ENCODE data around the gene CCM2L.

Gene CCM2L

DNA sequence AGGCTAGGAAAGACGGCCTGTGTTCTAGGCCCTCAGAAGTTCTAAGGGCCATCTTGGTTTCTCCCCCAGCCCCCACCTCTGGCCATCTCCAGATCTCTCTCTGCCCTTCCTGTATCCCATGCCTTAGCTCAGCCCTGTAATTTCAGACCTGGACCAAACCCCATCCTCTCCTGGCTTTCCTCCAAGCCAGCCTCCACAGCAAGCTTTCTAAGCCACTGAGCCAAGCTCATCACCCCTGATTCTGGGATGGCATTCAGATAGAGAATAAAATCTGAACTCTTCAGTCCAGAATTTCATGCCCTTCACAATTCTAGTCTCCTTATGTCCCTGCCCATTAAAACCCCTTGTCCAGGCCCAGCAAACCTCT, 18.9 kb upstream of the CCM2L start:
- in situ Hi-C loops (cut with HindIII; ENCODE audit: low sequenced_read_pairs): loop anchor here (5.0 kb wide), 1 partner anchor 49 kb away; no protein-coding TSS in a partner anchor

DNA sequence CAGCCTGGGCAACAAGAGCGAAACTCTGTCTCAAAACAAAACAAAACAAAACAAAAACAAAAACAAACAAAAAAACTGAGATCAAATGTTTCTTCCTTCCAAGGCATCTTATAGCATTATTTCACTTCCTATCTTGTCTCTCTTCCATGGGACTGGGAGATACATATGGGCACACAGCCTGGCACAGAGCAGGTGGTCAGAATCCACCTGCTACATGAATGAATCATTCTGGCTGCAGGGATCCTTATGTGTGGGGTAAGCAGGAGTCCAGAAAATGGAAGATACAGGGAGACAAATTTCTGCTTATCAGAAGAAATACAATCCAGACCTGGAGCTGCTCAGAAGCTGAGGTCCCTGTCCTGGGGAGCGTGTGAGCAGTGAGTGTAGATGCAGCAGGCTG, 18.2 kb upstream of the CCM2L start:
- in situ Hi-C loops (cut with HindIII; ENCODE audit: low sequenced_read_pairs): loop anchor here (5.0 kb wide), 1 partner anchor 50 kb away; no protein-coding TSS in a partner anchor

DNA sequence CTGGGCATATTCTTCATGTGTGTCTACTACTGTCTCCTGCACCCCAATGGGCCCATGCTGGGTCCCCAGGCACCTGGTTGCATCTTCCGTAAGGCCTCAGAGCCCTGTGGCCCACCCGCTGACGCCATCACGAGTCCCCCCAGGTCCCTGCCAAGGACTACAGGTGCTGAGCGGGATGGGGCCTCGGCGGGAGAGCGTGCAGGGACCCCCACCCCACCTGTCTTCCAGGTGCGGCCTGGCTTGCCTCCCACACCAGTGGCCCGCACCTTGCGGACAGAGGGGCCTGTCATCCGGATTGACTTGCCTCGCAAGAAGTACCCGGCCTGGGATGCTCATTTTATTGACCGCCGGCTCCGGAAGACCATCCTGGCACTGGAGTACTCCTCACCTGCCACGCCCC, 13.2 kb upstream of the CCM2L start:
- in situ Hi-C loops (cut with HindIII; ENCODE audit: low sequenced_read_pairs): no loop called here

DNA sequence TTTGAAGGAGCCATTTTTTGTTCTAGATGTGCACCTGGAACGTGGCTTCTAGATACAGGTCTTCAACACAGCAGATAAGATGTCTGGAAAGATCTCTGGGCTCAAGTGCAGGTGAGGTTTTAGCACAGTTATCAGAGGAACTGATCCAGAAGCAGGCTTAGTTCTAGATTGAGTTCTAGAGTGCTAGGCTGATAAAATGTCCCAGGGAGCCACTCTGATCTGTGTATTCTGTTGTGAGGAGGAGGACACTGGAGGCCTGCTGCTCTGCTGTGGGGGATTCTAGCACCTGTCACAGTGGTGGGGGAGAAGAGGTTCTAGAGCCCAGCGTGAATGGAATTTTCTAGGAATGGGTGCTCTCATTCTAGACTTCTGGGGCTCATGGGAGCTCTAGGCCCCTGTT, 12.0 kb upstream of the CCM2L start:
- in situ Hi-C loops (cut with HindIII; ENCODE audit: low sequenced_read_pairs): no loop called here

DNA sequence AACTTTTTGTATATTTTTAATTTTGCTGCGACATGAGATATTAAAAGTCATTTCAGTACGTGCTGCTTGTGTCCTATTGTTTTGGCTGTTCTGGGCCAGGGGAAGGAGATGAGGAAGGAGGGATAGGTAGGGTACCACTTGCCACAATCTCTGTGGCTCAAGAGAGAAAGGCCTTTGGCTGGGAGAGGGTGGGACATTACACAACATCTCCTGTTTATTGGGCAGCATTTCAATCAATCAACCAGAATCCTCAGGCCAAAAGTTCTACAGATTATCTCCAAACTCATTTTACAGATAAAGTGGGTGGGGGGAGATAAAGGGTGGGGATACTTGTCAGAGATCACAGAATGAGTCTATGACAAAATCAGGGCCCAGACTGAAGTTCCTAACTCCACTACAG, 6.9 kb upstream of the CCM2L start:
- in situ Hi-C loops (cut with HindIII; ENCODE audit: low sequenced_read_pairs): no loop called here

DNA sequence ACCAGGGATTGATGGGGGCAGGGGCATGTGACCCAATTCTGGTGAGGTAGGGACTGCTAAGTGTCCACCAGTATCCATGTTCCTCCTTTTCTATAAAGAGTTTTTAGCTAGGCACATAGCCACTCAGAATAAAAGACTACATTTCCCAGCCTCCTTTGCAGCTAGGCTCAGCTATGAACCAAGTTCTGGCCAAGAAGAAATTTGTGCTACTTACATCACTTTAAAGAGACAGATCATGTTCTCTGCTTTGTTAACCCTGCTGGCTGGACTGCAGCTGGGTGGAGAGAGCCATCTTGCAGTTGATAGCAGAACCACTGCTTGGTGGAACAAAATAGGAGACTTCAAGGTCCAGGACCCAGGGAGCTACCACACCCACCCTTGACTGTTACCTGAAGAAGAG, 5.3 kb upstream of the CCM2L start:
- in situ Hi-C loops (cut with HindIII; ENCODE audit: low sequenced_read_pairs): no loop called here

DNA sequence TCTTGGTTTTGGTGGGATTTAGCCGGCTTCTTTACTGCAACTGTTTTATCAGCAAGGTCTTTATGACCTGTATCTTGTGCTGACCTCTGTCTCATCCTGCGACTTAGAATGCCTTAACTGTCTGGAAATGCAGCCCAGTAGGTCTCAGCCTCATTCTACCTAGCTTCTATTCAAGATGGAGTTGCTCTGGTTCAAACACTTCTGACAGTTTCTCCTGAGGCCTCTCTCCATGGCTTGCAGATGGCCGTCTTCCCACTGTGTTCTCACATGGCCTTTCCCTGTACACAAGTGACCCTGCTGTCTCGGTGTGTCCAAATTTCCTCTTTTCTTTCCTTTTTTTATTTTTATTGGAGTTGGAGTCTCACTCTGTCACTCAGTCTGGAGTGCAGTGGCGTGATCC, 4.2 kb upstream of the CCM2L start:
- in situ Hi-C loops (cut with HindIII; ENCODE audit: low sequenced_read_pairs): no loop called here

DNA sequence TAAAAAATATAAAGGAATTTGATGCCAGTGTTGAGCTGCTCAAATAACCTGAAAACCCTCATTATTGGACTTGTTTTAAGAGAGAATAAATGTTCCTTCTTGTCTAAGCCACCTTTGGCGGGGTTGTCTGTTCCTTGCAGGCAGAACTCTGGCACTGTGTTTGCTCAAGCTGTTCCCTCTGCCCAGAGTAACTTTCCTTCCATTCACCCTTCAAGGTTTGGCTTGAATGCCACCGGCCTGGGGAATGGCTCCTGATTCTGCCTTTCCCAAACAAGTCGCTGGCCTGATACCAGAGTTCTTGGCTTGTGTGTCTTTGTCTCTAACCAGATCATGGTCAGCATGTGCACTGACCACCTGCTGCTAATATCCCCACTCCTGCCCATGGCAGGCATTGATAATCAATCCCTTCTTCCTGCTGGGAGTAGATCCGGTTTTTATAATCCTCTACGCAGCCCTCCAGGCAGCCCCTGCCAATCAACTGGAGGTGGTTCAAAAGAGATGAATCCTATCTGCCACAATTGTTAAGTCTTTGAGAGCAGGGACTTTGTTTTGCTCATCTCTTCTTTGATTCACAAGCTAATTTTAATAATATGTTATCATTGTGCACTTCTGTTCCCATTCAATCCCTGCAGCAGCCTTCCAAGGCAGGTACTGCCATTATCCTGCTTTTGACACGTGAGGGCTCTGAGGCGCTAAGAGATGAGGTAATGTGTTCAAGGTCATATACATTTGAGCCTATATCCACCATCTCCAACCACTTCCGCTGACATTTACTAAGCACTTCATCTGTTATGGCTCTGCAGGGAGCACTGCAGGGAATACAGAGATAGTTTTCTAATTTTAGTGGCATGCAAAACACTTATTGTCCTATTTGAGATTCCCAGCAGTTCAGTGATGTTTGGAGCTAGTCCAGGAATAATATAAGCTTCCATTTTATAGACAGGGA, 3.1 kb upstream of the CCM2L start:
- in situ Hi-C loops (cut with HindIII; ENCODE audit: low sequenced_read_pairs): no loop called here

DNA sequence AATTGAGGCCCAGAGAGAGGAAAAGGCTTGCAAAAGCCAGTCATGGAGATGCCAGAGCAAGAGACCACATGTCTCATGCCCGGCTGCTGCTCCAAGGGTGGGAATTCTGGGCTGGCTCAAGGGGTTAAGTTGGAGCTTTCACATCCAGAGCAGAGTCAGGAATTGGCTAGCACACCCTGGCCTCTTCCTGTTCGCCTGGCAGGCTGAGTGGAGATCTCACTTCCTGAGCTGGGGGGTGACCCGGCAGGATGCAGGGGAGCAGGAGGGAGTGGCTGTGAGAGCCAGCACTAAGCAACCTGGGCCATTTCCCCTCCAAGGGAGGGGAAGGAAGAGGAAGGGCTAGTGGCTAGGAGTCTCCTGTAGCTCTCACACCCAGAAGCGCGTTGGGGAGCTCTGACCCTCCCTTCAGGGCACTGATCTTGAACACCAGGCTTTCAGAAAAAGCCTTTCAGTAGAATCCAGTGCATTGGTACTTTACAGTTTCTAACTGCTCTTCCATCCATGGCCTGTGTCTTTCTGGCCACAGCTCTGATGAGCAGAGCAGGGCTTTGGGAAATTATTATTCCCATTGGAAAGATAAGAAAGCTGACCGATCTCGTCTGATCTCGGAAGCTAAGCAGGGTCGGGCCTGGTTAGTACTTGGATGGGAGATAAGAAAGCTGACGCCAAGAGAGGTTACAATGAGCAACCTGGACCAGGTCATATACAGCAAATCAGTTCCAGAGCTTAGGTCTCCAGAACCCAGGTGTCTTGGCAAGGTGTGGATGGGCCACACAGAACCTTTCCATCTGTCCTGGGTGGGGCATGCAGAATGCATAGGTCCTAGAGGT, 2.2 kb upstream of the CCM2L start:
- in situ Hi-C loops (cut with HindIII; ENCODE audit: low sequenced_read_pairs): no loop called here

DNA sequence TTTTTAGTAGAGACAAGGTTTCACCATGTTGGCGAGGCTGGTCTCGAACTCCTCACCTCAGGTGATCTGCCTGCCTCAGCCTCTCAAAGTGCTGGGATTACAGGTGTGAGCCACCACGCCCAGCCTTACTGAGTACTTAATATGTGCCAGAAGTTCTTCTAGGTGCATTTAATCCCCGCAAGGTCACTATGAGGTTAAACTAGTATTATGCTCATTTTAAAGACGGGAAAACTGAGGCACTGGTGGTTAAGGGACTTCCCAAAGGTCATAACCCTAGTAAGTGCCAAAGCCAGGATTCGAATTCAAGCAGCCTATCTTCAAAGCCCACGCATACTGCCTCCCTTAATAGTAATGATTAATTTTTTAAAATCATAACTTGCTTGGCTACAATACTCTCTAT, 674 bp upstream of the CCM2L start:
- in situ Hi-C loops (cut with HindIII; ENCODE audit: low sequenced_read_pairs): no loop called here

DNA sequence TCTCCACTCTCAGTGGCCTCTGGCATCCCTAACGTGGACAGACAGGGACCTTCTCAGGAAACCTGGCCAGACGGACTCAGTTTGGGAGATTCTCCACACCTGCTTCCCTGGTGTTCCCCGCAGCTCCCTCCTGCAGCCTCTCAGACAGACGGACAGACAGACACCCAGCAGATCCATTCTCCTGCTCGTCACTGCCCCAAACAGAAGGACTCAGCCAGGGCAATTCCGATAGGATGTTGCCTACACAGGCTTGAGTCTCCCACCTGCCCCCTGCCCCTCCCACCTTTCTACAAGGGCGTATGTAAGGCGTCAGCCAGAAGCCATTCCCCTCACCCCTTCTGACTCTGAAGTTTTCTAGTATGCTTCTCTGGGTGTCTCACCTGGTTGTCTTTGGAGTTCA, 428 bp downstream of the CCM2L start:
- in situ Hi-C loops (cut with HindIII; ENCODE audit: low sequenced_read_pairs): no loop called here

DNA sequence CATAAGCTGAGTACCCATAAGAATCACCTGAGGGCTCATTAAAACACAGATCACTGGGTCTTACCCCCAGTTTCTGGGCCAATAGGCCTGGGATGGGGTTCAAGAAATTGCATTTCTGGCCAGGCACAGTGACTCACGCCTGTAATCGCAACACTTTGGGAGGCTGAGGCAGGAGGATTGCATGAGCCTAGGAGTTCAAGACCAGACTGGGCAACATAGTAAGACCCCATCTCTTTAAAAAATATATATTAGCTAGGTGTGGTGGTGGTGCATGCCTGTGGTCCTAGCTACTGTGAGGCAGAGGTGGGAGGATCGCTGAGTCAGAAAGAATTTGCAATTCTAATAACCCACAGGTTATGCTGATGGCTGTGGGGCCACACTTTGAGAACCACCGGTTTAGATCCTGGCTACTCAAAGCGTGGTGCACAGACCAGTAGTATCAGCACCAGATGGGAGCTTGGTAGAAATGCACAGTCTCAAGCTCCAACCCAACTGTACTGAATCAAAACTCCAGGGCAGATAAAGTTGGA, 2.0 kb downstream of the CCM2L start:
- in situ Hi-C loops (cut with HindIII; ENCODE audit: low sequenced_read_pairs): no loop called here

DNA sequence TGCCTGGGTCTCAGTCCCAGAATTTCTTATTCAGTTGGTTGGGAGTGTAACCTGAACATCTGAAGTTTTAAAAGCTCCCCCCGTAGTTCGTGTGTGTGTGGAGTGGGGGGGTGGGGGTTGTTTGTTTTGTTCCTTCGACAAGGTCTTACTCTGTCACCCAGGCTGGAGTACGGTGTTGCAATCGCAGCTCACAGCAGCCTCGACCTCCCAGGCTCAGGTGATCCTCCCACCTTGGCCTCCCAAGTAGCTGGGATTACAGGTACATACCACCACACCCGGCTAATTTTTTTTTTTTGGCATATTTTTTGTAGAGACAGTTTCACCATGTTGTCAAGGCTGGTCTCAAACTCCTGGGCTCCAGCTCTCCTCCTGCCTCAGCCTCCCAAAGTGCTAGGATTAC, 3.1 kb downstream of the CCM2L start:
- in situ Hi-C loops (cut with HindIII; ENCODE audit: low sequenced_read_pairs): no loop called here

DNA sequence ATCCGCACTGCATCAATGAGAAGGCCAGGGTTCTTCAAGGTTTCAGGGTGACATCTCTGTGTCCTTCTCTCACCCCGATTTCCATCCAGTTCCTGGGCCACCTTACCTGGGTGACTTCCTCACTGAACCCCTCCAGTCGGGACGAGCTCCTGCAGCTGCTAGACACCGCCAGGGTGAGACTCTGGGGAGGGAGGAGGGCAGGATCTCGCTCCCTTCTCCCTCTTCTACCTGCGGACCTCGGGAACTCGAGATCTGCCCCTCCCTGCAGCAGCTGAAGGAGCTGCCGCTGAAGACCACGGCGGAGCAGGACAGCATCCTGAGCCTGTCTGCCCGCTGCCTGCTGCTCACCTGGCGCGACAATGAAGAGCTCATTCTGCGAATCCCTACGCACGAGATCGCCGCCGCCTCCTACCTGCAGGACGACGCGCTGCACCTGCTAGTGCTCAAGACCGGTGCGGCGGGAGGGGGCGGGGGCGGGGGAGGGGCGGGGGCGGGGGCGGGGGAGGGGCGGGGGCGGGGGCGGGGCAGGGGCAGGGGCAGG, 7.5 kb downstream of the CCM2L start:
- in situ Hi-C loops (cut with HindIII; ENCODE audit: low sequenced_read_pairs): no loop called here

DNA sequence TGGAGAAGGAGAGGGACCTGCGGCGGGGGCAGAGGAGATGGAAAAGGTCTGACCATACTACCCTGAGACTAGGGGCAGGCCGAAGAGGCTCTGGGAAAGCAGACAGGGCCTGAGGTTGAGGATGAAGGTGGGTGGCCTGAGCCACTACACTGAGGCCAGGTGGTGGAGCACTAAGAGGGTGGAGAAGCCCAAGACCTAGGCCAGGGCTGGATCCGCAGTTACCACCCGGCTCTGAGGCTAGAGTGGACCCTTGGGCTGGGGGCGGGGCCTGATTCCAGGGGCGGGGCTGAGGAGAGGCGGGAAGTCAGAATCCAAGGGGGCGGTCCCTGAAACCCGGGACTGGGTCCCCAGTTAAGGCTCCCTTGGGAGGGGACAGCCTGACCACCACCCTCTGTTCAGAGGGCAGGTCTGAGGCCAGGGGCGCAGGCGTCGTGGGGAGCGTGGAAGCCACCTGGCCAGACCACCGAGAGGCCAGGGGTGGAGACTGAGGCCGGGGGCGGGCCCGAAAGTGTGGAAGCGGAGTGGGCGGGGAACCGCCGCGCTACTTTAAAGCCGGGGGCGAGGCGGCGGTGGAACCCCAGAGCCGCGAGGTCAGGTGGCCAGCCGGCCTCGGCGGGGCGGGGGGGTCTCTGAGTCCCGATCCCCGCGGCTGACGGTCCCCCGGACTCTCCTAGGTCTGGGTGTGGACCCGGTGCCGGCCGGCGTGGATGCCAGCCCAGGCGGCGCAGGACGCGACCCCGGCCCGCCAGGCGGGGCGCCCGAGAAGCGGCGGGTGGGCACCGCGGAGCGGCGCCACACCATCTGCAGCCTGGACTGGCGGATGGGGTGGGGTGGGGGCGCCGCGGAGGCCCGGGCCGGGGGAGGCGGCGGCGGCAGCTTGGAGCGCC, 8.3 kb downstream of the CCM2L start:
- in situ Hi-C loops (cut with HindIII; ENCODE audit: low sequenced_read_pairs): no loop called here

DNA sequence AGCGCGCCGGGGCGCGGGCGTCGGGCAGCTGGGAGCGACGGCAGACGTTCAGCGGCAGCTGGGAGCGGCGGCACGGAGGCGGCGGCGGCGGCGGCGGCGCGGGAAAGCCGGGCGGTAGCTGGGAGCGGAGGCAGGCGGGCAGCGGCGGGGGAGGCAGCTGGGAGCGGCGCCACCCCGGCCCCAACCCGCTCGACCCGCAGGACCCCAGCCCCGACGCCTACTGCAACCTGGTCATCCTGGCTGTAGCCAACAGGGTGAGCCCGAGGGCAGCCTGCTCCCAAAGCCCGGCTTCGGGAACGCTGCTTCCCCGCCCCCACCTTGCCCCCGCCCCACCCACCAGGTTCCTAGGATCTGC, 8.9 kb downstream of the CCM2L start:
- in situ Hi-C loops (cut with HindIII; ENCODE audit: low sequenced_read_pairs): no loop called here

DNA sequence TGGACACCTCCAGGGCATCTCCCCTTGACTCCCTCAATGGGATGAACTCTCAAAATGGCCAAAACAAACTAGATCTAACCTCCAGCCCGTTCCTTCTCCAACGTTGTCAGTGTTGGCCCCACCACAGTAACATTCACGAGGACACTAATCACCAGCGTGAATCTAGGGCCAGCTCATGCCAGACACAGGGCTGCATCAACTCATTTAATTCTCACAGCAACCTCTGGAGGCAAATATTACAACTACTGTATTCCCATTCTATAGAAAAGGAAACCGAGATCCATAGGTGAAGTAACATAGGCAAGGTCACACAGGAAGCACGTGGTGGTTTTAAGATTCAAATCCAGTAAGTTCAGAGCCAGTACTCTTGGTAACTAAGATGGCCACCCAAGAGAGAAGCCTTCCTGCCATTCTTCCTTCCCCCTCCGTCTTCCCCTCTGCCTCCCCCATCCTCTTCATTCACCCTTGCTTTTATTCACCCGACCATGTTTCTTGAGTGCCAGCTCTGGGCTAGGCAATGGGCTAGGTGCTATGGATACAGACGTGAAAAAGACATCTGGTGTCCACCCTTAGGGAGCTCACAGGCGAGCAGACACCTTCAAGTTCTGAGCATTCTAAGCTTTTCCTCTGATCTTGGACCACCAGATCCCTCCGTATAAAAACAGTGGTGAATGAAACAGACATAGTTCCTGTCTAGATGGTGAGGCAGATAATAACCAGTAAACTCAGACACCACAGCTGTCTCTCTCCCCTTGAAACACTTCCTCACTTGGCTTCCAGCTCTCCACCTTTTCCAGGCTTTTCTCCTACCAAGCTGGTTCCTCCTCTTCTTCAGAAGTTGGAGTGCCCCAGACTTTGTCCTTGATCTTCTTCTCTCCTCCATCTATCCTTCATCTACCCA, 9.6 kb downstream of the CCM2L start:
- in situ Hi-C loops (cut with HindIII; ENCODE audit: low sequenced_read_pairs): no loop called here

DNA sequence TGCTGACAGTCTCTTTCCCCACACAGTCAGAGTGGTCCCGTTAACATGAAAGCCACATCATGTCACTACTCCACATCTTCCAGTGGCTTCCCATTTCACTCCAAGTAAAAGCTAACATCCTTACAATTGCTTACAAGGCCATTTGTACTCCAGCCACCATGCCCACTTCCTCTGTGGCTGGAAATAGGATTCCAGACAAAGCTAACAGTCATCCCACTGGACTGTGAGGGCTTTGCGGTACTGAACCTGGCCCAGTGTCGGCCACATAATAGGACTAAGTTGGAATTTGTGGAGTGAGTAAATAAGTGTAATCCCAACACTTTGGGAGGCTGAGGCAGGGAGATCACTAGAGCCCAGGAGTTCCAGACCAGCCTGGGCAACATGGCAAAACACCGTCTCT, 10.9 kb downstream of the CCM2L start:
- in situ Hi-C loops (cut with HindIII; ENCODE audit: low sequenced_read_pairs): no loop called here

DNA sequence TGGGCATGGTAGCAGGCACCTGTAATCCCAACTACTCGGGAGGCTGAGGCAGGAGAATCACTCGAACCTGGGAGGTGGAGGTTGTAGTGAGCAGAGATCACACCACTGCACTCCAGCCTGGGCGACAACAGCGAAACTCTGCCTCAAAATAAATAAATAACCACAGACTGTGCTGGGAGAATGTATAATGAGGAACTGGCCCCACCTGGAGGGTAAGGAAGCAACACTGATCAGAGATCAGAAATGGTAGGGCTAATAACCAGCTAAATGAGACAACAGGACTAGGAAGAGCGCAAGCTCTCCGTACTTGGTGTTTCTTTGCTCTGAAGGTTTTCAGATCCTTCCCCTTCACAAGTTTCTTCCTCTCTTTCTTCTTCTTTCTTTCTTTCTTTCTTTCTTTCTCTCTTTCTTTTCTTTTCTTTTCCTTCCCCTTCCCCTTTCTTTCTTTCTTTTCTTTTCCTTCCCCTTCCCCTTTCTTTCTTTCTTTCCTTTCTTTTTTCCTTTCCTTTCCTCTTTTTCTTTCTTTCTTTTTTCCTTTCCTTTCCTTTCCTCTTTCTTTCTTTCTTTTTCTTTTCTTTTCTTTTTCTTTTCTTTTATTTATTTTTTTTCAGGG, 14.6 kb downstream of the CCM2L start:
- in situ Hi-C loops (cut with HindIII; ENCODE audit: low sequenced_read_pairs): no loop called here

All from DLD1 (cell line).